Pulmonary artery endothelial cell (primary cell): ENCODE measurements around the gene SREBF2. TPM values are rescaled to one million over a fixed set of nuclear protein-coding genes. Genes with fewer than 3 reads are reported as not detected.

Experiments used
- DNase-seq: peaks from one replicate; pipeline ENCODE4 v3.0.0-alpha.2; 2011; ENCODE audit warnings: low read depth, low spot score
- total RNA-seq: library from RNA; depleted of rRNA; stranded (reverse); fragments of >200 nt; gene quantifications from 2 replicates; pipeline ENCODE4 v1.2.3, GENCODE V29; 2014

Gene SREBF2
- total RNA-seq, 1 donor from 2014 or later, result 47.9 TPM

- DNase-seq, result no peak
Measured at GRCh38 chr22:41876675-41877074, 43.8 kb downstream of the SREBF2 start.

DNA sequence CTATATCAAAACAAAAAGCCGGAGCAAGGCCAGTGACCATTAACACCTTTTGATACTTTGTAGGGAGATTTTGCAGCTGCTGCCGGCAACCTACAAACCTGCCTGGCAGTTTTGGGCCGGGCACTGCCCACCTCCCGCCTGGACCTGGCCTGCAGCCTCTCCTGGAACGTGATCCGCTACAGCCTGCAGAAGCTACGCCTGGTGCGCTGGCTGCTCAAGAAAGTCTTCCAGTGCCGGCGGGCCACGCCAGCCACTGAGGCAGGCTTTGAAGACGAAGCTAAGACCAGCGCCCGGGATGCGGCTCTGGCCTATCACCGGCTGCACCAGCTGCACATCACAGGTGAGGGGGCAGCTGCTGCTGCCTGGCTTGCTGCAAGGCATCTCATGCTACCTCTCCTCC lies 47.7 kb downstream of the SREBF2 start:
- no peak for DNase-seq

- no peak for DNase-seq
Measured at GRCh38 chr22:41883400-41883799, 50.5 kb downstream of the SREBF2 start.

DNA sequence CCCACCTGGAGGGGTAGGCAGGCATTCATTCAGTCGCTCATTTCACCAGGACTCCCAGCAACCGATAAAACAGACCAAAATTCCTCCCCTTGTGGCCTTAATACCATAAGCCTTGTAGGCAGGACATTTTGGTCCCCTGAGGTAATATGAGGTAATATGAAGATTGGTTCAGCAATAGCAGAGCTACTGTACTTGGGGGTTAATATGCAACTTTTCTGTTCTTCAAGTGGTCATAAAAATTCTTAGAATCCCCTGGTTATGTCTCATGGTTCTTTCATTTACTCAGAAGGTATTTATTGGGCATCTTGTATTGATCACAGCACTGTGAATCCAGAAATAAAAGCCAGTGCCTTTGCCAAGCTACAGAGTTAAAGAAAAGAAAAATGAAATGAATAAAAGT lies 52.2 kb downstream of the SREBF2 start:
- no peak for DNase-seq

- no peak for DNase-seq
Measured at GRCh38 chr22:41885516-41885915, 52.6 kb downstream of the SREBF2 start.

- no peak for DNase-seq
Measured at GRCh38 chr22:41888627-41889200, 55.8 kb downstream of the SREBF2 start.

GRCh38 chr22:41891407-41891806 lies 58.5 kb downstream of the SREBF2 start:
- DNase-seq, result no peak

DNA sequence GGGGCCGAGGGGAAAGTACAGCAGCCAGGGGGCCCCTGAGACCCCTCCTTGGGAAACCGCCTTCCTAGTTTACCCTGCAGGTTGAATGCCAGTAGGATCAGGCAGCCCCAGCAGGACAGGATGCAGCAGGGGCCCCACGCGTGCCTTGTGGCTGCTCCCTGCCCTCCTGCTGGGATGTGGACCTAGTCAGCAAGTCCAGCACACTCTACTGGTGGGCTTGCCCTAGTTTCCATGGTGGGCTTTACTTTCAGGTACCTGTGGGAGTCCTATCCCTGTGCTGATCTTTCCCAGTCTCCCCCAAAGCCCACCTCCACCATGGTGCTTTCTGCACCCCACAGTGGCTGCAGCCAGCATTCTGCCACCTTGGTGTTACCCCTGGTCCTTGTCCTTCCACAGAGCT lies 59.8 kb downstream of the SREBF2 start:
- no peak for DNase-seq

DNA sequence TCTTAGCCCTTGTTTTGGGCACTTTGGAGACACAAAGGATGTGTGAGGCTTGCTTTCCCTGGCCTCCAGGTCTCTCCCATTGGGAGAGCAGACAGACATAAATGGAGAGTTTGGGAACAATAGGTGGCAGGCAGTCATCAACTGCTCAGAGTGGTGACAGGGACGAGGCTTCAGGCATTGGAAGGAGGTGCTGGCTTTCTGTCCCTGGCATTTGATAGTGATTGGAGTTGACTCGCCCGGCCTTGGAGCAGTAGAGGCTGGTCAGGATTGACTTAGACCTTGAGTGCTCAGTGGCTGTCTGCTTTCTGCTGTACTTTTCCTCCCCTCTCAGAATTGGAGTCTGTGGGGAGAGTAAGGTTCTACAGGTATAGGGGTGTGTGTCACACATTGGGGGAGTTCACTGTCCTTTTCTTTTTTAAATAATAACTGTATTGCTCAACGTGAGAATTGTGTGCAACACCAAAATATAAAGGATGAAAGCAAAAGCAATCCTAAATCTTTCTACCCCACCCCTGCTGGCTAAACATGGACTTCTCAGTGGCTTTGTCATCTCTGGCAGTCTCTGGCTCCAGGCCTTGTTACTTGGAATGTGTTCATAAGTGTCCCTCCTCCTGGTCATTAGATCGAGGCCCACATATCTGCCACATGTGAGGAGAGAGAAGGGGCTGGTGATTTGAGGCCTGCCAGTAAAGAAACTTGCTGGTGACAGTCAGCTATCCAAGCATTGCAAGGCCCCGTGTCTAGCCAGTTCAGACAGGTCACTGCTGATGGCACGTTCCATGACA lies 60.9 kb downstream of the SREBF2 start:
- no peak for DNase-seq

DNA sequence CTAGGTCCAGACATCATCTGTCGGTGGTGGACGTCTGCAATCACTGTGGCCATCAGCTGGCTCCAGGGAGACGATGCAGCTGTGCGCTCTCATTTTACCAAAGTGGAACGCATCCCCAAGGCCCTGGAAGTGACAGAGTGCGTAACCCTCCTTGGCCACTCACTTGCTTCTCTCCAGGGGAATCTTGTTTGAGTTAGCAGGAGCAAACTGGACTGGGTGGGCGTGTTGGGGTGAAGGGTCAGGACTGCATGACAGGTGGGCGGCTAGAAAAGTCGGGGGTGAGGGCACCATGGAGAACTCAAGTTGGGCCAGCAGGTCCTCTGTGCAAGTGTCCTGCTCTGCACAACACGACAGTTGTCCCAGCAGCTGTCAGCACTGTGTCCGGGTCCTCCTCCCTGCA lies 65.7 kb downstream of the SREBF2 start:
- no peak for DNase-seq

- DNase-seq, result no peak
Measured at GRCh38 chr22:41899110-41899509, 66.2 kb downstream of the SREBF2 start.

GRCh38 chr22:41899992-41900651 lies 67.2 kb downstream of the SREBF2 start:
- DNase-seq, result no peak

- no peak for DNase-seq
Measured at GRCh38 chr22:41900652-41901312, 67.9 kb downstream of the SREBF2 start.

DNA sequence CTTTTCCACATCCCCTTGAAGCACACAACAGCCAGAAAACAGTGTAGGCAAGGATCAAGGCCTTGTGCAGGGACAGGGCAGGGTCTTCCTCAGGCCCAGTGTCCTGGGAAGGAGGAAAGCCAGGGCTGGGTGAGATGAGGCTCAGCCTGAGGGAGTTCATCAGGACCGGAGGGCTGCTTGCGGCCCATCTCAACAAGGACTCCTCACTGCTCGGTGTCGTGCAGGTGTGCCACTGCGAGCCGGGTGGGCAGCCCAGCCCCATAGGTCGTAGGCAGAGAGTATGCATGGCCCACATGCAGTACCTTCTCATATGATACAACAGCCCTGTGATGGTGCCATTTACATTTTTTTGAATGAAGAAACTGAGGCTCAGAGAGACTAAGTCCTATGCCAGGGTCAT lies 69.1 kb downstream of the SREBF2 start:
- no peak for DNase-seq

GRCh38 chr22:41902932-41903421 lies 70.1 kb downstream of the SREBF2 start:
- no peak for DNase-seq

- no peak for DNase-seq
Measured at GRCh38 chr22:41904450-41905410, 71.8 kb downstream of the SREBF2 start.

DNA sequence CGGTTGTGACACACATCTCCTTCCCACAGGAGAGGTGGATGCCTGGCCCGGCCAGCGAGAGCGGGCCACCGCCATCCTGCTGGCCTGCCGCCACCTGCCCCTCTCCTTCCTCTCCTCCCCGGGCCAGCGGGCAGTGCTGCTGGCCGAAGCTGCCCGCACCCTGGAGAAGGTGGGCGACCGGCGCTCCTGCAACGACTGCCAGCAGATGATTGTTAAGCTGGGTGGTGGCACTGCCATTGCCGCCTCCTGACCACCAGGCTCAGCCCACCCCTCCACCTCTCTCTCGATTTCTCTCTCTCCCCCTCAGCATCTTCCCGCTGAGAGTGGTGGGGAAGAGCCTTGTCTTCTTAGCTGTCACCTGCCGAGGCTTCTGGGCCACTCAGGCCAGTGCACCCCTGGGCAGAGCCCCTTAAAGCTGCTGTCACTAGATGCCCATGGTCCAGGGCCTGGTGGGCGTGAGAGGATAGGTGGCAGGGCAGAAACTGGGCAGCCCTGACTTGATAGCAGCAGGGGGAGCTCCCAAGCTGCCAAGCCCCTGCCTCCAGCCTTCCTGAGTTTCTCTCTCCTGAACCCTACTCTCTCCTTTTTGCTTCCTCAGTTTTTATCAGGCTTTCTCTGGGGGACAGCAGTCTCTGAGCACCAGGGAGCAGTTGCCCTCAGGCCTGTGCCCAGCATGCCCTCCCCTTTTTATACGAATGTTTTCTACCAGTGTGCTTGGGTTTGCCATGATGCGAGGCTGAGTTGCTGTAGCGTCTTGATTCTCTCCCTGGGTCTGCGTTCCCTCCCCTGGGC lies 72.7 kb downstream of the SREBF2 start:
- DNase-seq, result no peak

DNA sequence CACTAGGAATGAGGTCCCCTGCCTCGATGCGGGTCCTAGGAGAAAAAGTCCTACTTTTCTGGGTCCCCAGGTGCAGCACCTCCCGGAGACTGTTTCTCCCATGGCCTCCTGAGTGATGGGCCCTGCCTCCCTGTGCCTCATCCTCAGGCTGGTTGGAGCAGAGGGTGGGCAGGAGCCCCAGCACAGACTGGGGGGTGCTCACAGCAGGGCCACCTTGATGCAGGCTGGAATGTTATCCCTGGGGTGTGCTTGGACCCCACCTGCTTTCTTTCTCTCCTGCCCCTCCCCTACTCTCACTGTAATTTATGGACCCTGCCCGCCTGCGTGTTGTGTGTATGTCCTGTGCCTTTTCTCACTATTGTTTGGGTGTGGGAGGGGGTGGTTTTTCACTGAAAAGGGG lies 73.9 kb downstream of the SREBF2 start:
- no peak for DNase-seq

DNA sequence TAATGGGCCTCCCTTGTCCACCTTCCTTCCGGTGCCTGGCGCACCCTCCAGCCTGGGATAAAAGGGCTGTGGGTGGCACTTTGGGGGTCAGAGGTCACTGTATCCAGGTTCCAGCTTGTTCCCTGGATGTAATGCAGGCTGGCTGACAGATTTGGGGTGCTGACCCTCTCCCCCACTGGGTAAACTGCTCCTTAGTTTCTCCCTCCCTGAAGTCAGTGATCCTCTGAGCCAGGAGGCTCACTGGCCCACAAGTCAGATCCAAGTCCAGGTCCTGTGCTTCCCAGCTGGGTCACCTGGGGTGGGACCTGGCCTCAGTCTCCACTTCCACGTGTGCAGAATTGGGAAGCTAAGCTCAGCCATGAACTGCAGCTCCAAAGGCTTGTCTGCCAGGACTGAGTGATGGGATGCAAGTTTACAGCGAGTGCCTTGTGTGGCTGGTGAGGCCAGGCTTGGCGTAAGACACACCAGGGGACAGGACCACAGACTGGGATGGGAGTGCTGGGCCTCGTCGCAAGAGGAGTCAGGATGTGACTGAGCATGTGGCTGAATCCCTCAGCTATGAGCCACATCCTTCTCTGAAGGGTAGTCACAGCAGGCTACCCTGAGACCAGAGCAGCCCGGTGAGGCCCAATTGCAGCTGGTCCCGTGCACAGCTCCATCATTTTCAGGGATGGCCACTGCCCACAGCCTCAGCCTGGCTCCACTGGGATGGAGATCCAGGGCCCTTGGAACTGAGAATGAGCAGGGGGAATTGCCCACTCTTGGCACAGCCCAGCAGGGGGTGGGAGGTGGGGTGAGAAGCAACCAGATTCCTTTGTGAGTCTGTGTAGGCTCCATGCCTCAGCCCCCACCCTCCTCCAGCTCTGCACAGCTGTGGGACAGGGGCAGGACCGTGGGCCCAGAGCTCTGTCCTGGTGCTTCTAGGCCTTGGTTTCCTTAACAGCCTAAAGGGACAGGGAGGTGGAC lies 74.8 kb downstream of the SREBF2 start:
- DNase-seq, result no peak
